ENCODE data around the gene ZNF736. TPM values are rescaled to one million over a fixed set of nuclear protein-coding genes. Genes with fewer than 3 reads are reported as not detected.
"Not testable (repeated sequence)": the region's sequence is repeated elsewhere in the genome, so short reads cannot be mapped to it uniquely, and the experiment has no call there.

ZNF736 gene
- 1 to 10 TPM; 2.4 to 9.2 (median 7.5) TPM for total RNA-seq

DNA sequence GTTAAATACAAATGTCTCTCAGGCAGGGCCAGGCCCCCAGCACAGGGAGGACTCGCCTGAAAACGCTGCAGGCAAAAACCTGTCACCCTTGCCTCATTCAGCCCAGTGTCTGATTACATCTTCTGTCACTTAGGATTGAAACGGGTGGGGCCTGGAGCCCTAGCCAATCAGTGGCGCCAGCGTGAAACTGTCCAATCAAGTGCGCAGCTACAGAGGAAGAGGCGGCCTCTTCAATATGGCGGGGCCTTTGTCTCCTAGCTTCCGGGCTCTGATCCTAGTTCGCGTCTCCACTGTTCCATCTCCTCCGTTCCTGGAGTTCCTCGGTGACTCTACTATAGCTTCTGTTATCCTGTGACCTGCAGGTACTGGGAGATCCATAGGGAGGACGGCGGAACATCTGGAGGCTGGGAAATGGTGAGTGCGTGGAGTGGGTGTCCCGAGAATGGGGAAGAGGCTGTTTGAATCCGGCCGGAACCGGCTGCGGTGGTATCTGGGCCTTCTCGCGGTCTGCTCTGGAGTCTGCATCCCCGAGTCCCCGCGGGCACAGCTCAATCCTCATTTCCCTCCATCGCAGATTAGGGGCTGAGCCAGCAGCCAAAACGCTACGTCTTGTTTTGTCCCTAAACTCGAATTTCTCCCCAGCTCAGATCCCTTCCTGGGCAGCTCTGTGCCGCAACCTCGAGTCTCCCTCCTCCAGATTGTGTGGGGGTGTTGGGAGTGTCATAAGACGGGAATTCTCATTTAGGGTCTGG lies at the start of gene ZNF736:
TSS of gene ZNF736 (plus strand) at position 222 of the 752 bp plus-strand sequence. CDS start at position 412, 190 bp downstream.
- Histone ChIP-seq H3K27ac (peak within 1 kb of the TSS in 3 of 4 donors; percentile 65 to 74 (median 71)), H3K4me1 (peaks cover 0 to 29% (median 9%) of the 10 kb centered on the region in 3 donors), H3K9me3 (no peaks in the 10 kb centered on the region), H3K4me3 (peak within 1 kb of the TSS; percentile 60 to 65), H3K27me3 (no peaks in the 10 kb centered on the region), H3K36me3 (peaks cover 0 to 4% of the 10 kb centered on the region in 2 donors)
- TF ChIP-seq POLR2AphosphoS5 (IDR thresholded peaks at IDR 0.05), result peak; percentile 66
- TF ChIP-seq POLR2A (IDR thresholded peaks at IDR 0.05), result peak; percentile 22 to 46
- TF ChIP-seq, protein P1, sequence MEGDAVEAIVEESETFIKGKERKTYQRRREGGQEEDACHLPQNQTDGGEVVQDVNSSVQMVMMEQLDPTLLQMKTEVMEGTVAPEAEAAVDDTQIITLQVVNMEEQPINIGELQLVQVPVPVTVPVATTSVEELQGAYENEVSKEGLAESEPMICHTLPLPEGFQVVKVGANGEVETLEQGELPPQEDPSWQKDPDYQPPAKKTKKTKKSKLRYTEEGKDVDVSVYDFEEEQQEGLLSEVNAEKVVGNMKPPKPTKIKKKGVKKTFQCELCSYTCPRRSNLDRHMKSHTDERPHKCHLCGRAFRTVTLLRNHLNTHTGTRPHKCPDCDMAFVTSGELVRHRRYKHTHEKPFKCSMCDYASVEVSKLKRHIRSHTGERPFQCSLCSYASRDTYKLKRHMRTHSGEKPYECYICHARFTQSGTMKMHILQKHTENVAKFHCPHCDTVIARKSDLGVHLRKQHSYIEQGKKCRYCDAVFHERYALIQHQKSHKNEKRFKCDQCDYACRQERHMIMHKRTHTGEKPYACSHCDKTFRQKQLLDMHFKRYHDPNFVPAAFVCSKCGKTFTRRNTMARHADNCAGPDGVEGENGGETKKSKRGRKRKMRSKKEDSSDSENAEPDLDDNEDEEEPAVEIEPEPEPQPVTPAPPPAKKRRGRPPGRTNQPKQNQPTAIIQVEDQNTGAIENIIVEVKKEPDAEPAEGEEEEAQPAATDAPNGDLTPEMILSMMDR (IDR thresholded peaks at IDR 0.05), result no peak
- peak; percentile 100 for ATAC-seq
- 0 to 1% methylated on average over 11 to 25 of the region's 33 CpGs for WGBS, 2 donors (ENCODE audit: low coverage in 1 of 2)

- Histone ChIP-seq H3K9me3 (peaks cover 0 to 45% (median 2%) of the 10 kb centered on the region in 3 donors), H3K27ac (no peak overlapping the region), H3K4me3 (no peak overlapping the region), H3K36me3 (no peaks in the 10 kb centered on the region), H3K27me3 (no peaks in the 10 kb centered on the region), H3K4me1 (no peaks in the 10 kb centered on the region)
- no peak for ATAC-seq
- WGBS, 2 donors (ENCODE audit: low coverage in 1 of 2), result 75 to 83% methylated on average over 1 of the region's 1 CpG
- TF ChIP-seq POLR2A (IDR thresholded peaks at IDR 0.05) (no peak), EP300 (IDR thresholded peaks at IDR 0.05) (no peak), POLR2AphosphoS5 (IDR thresholded peaks at IDR 0.05) (no peak)
- TF ChIP-seq, protein P1 (IDR thresholded peaks at IDR 0.05), result no peak
These were observed 47.3 kb upstream of the ZNF736 start for GRCh38 chr7:64266341-64266919.

DNA sequence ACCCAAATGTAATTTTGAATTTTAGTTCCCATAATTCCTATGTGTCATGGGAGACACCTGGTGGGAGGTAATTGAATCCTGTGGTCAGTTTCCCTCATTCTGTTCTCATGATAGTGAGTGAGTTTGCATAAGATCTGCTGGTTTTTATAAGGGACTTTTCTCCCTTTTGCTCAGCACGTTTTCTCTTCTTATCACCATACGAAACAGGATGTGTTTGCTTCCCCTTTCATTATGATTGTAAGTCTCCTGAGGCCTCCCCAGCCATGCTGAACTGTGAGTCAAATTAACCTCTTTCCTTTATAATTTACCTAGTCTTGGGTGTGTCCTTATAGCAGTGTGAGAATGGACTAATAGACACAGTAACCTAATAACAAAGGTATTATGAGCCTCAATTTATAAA lies 36.1 kb upstream of the ZNF736 start:
- 51 to 67% methylated on average over 2 of the region's 2 CpGs for WGBS, 2 donors (ENCODE audit: low coverage in 1 of 2)
- no peaks in the 10 kb centered on the region for H3K9me3 ChIP-seq
- H3K36me3 ChIP-seq, result no peaks in the 10 kb centered on the region
- TF ChIP-seq POLR2A (IDR thresholded peaks at IDR 0.05), result no peak
- TF ChIP-seq, protein P1 (IDR thresholded peaks at IDR 0.05), result no peak
- no peak for TF ChIP-seq POLR2AphosphoS5 (IDR thresholded peaks at IDR 0.05)
- TF ChIP-seq EP300 (IDR thresholded peaks at IDR 0.05), result no peak
- H3K27ac ChIP-seq, result no peak overlapping the region
- no peaks in the 10 kb centered on the region for H3K27me3 ChIP-seq
- ATAC-seq, result no peak
- no peaks in the 10 kb centered on the region for H3K4me1 ChIP-seq
- no peak overlapping the region for H3K4me3 ChIP-seq

- ATAC-seq, result no peak
- H3K27me3 ChIP-seq, result no peaks in the 10 kb centered on the region
- H3K4me1 ChIP-seq, result no peaks in the 10 kb centered on the region
- H3K4me3 ChIP-seq, result no peak overlapping the region
- WGBS, 2 donors (ENCODE audit: low coverage in 1 of 2), result 33% methylated on average over 1 of the region's 1 CpG; no CpG with 5 or more reads in 1 of the 2 donors
- no peaks in the 10 kb centered on the region for H3K9me3 ChIP-seq
- H3K36me3 ChIP-seq, result no peaks in the 10 kb centered on the region
- no peak overlapping the region for H3K27ac ChIP-seq
- TF ChIP-seq EP300 (IDR thresholded peaks at IDR 0.05) (no peak), POLR2A (IDR thresholded peaks at IDR 0.05) (no peak), POLR2AphosphoS5 (IDR thresholded peaks at IDR 0.05) (no peak)
- TF ChIP-seq, protein P1 (IDR thresholded peaks at IDR 0.05), result no peak
These were observed 18.9 kb upstream of the ZNF736 start for GRCh38 chr7:64294701-64295420.

- 57 to 82% methylated on average over 1 of the region's 1 CpG for WGBS, 2 donors (ENCODE audit: low coverage in 1 of 2)
- not testable (repeated sequence) for ATAC-seq, H3K4me1 ChIP-seq, H3K9me3 ChIP-seq, H3K36me3 ChIP-seq, H3K27ac ChIP-seq, H3K27me3 ChIP-seq, H3K4me3 ChIP-seq
These were observed 16.3 kb upstream of the ZNF736 start for GRCh38 chr7:64297418-64297817.
